CD14-positive monocyte (primary cell): Measurements from ENCODE around the gene MSANTD1. TPM values are rescaled to one million over a fixed set of nuclear protein-coding genes. Genes with fewer than 3 reads are reported as not detected.
A peak's percentile ranks its signal among the peaks of the same experiment; 100 is the strongest.

Source experiments
- DNase-seq, 3 donors: peaks; one replicate each; pipeline ENCODE4 v3.0.0-alpha.2; 2011 to 2022
- H2AFZ ChIP-seq: 2 replicates; pipeline ENCODE4 v1.6.0; 2012; ENCODE audit warnings: mild to moderate bottlenecking, low read depth, low read length, inconsistent platforms; ENCODE audit not compliant: insufficient read depth, poor library complexity, severe bottlenecking
- H3K27ac ChIP-seq, 2 donors: 1 replicate in 1 of 2; 2 replicates in 1 of 2; pipeline ENCODE4 v1.5.1; 2012 to 2013; ENCODE audit warnings: low read length in 2 of 2, control low read depth in 1 of 2, inconsistent platforms in 1 of 2, low read depth in 1 of 2, mild to moderate bottlenecking in 1 of 2
- H3K27me3 ChIP-seq, 2 donors: one replicate each; pipeline versions ENCODE4 v1.6.0 to v1.6.1; 2011 to 2013; ENCODE audit warnings: low read length in 2 of 2; ENCODE audit not compliant: control insufficient read depth in 2 of 2, insufficient read depth in 2 of 2
- H3K36me3 ChIP-seq, 2 donors: replicated peaks in 1 of 2; 1 replicate in 1 of 2; 2 replicates in 1 of 2; pipeline versions ENCODE4 v1.5.1 to v1.6.1; 2012 to 2013; ENCODE audit warnings: low read length in 2 of 2, control low read depth in 1 of 2, inconsistent platforms in 1 of 2, mild to moderate bottlenecking in 1 of 2; ENCODE audit not compliant: insufficient read depth in 2 of 2, control insufficient read depth in 1 of 2
- H3K4me1 ChIP-seq, 2 donors: 1 replicate in 1 of 2; 2 replicates in 1 of 2; pipeline versions ENCODE4 v1.5.1 to v1.6.1; 2012 to 2013; ENCODE audit warnings: low read length in 2 of 2, control low read depth in 1 of 2, inconsistent platforms in 1 of 2, mild to moderate bottlenecking in 1 of 2, moderate library complexity in 1 of 2; ENCODE audit not compliant: insufficient read depth in 2 of 2, control insufficient read depth in 1 of 2
- H3K4me2 ChIP-seq: replicated peaks from 2 replicates; pipeline ENCODE3; 2012; ENCODE audit warnings: low read length, moderate library complexity, mild to moderate bottlenecking; ENCODE audit not compliant: poor library complexity, severe bottlenecking; ENCODE audit errors: extremely low read depth
- H3K4me3 ChIP-seq, 3 experiments: fragments of 200-600 bp in 1 of 3; sonication (generic) in 1 of 3; replicated peaks in 1 of 3; 1 replicate in 2 of 3; 2 replicates in 1 of 3; pipeline ENCODE4 v1.5.1; 2011 to 2013; ENCODE audit warnings: low read length in 3 of 3, mild to moderate bottlenecking in 3 of 3, control low read depth in 2 of 3, low read depth in 2 of 3, inconsistent platforms in 1 of 3, moderate library complexity in 1 of 3
- H3K79me2 ChIP-seq: 2 replicates; pipeline ENCODE4 v1.6.0; 2012; ENCODE audit warnings: mild to moderate bottlenecking, control low read depth, inconsistent platforms, low read length, moderate library complexity; ENCODE audit not compliant: insufficient read depth
- H3K9ac ChIP-seq: 2 replicates; pipeline ENCODE4 v1.6.0; 2017; ENCODE audit warnings: low read length, mild to moderate bottlenecking; ENCODE audit not compliant: insufficient read depth, poor library complexity, severe bottlenecking
- H3K9me3 ChIP-seq, 2 donors: replicated peaks in 1 of 2; 1 replicate in 1 of 2; 2 replicates in 1 of 2; pipeline versions ENCODE4 v1.5.1 to v1.6.1; 2012 to 2013; ENCODE audit warnings: low read length in 2 of 2, control low read depth in 1 of 2; ENCODE audit not compliant: control insufficient read depth in 1 of 2, insufficient read depth in 1 of 2
- H4K20me1 ChIP-seq: 2 replicates; pipeline ENCODE4 v1.6.0; 2012; ENCODE audit warnings: mild to moderate bottlenecking, low read length, control low read depth, moderate library complexity; ENCODE audit not compliant: insufficient read depth
- H3K27ac Mint-ChIP-seq, 7 donors: one replicate each; pipeline ENCODE4 v1.8.0; 2020; ENCODE audit warnings: mild to moderate bottlenecking in 7 of 7, mixed read lengths in 7 of 7, moderate library complexity in 6 of 7, inconsistent platforms in 2 of 7
- H3K27me3 Mint-ChIP-seq, 3 donors: one replicate each; pipeline ENCODE4 v1.8.0; 2021 to 2022; ENCODE audit warnings: low read depth in 3 of 3, mild to moderate bottlenecking in 3 of 3, mixed read lengths in 3 of 3, moderate library complexity in 3 of 3, inconsistent platforms in 1 of 3
- H3K36me3 Mint-ChIP-seq, 2 donors: one replicate each; pipeline ENCODE4 v1.8.0; 2020; ENCODE audit warnings: mixed read lengths in 2 of 2, inconsistent platforms in 1 of 2, mild to moderate bottlenecking in 1 of 2
- H3K4me1 Mint-ChIP-seq: one replicate; pipeline ENCODE4 v1.8.0; 2020; ENCODE audit warnings: mild to moderate bottlenecking, mixed read lengths
- H3K4me3 Mint-ChIP-seq, 2 donors: one replicate each; pipeline ENCODE4 v1.8.0; 2020; ENCODE audit warnings: mild to moderate bottlenecking in 2 of 2, mixed read lengths in 2 of 2, moderate library complexity in 1 of 2
- H3K9me3 Mint-ChIP-seq, 7 donors: one replicate each; pipeline ENCODE4 v1.8.0; 2020 to 2022; ENCODE audit warnings: mixed read lengths in 7 of 7, mild to moderate bottlenecking in 6 of 7, moderate library complexity in 6 of 7, inconsistent platforms in 2 of 7
- WGBS: methylation state at CpG from one replicate; pipeline ENCODE4 v1.1.5; 2013; ENCODE audit warnings: missing lambda C conversion rate; ENCODE audit not compliant: insufficient coverage; 5-methylcytosine and 5-hydroxymethylcytosine counted together
- intact Hi-C, 2 donors: fragments of 100-400 bp; cut with micrococcal nuclease; formaldehyde crosslinking; loops; one replicate each; pipeline versions ENCODE4 v1.15.0 to v1.15.1; 2023
- polyA plus RNA-seq, 3 donors: library from polyadenylated mRNA; depleted of rRNA in 1 of 3; unstranded in 2 of 3; stranded (reverse) in 1 of 3; fragments of 300-500 nt in 2 of 3; fragments of >200 nt in 1 of 3; fragmentation: Illumina TruSeq in 2 of 3; gene quantifications; 1 replicate in 2 of 3; 2 replicates in 1 of 3; pipeline ENCODE4 v1.2.3, GENCODE V29; 2012 to 2021
- TF ChIP-seq, protein P1 (sequence below): fragments of 200-600 bp; IDR thresholded peaks from one replicate; pipeline ENCODE4 v1.8.0; 2022; ENCODE audit warnings: antibody characterized with exemption, mild to moderate bottlenecking

Gene MSANTD1
- polyA plus RNA-seq, 3 donors = 0.52 TPM; not detected in 2

DNA sequence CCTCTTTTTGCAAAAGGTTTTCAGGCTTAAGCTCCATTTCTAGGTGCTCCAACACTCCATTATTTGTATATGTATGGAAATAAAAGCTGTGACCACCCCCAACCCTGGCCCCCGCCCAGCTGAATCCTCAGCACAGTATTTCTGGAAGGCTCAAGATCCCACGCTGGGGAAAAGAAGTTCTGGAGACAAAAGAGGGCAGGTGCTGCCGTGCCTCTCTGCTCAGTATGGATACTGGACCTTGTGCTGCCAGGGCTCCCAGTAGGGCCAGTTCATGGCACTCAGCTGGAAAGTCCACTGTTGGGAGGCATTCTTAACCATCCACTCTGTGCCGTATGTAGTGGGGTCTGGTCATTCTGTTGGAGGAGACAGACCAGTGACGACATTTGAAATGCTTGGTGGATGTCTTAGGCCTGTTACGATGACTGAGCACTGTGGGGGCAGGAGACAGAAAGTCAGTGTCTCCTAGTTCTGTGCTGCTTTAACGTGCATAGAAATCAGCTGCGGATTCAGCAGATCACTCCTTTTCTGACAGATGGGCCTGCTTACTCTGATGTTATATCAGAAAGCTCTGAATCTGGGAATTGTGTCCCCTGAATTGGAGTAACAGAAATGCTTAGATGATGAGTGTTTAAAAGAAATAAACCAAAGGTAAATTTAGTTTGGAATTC lies 48.4 kb upstream of the MSANTD1 start:
- peaks cover 0 to 2% (median 0%) of the 10 kb centered on the region in 3 donors for H3K27me3 Mint-ChIP-seq
- no peaks in the 10 kb centered on the region for H3K9me3 Mint-ChIP-seq
- Histone ChIP-seq H3K4me3 (no peak overlapping the region), H3K4me2 (no peak overlapping the region), H3K27me3 (no peaks in the 10 kb centered on the region), H3K36me3 (peaks cover 52 to 76% of the 10 kb centered on the region in 2 donors), H3K4me1 (peaks cover 21 to 25% of the 10 kb centered on the region in 2 donors), H3K79me2 (no peaks in the 10 kb centered on the region), H3K27ac (no peak overlapping the region), H3K9me3 (no peaks in the 10 kb centered on the region), H3K9ac (no peak overlapping the region), H2AFZ (no peak overlapping the region), H4K20me1 (peaks cover 11% of the 10 kb centered on the region)
- intact Hi-C loops = no loop called here
- peak overlapping the region in 4 of 7 donors; percentile 21 to 98 (median 74) for H3K27ac Mint-ChIP-seq
- H3K36me3 Mint-ChIP-seq = peaks cover 72 to 82% of the 10 kb centered on the region in 2 donors
- no peak for DNase-seq
- H3K4me3 Mint-ChIP-seq = no peak overlapping the region
- 95% methylated on average over 7 of the region's 8 CpGs for WGBS
- peaks cover 32% of the 10 kb centered on the region for H3K4me1 Mint-ChIP-seq
- TF ChIP-seq, protein P1, sequence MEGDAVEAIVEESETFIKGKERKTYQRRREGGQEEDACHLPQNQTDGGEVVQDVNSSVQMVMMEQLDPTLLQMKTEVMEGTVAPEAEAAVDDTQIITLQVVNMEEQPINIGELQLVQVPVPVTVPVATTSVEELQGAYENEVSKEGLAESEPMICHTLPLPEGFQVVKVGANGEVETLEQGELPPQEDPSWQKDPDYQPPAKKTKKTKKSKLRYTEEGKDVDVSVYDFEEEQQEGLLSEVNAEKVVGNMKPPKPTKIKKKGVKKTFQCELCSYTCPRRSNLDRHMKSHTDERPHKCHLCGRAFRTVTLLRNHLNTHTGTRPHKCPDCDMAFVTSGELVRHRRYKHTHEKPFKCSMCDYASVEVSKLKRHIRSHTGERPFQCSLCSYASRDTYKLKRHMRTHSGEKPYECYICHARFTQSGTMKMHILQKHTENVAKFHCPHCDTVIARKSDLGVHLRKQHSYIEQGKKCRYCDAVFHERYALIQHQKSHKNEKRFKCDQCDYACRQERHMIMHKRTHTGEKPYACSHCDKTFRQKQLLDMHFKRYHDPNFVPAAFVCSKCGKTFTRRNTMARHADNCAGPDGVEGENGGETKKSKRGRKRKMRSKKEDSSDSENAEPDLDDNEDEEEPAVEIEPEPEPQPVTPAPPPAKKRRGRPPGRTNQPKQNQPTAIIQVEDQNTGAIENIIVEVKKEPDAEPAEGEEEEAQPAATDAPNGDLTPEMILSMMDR = no peak

DNA sequence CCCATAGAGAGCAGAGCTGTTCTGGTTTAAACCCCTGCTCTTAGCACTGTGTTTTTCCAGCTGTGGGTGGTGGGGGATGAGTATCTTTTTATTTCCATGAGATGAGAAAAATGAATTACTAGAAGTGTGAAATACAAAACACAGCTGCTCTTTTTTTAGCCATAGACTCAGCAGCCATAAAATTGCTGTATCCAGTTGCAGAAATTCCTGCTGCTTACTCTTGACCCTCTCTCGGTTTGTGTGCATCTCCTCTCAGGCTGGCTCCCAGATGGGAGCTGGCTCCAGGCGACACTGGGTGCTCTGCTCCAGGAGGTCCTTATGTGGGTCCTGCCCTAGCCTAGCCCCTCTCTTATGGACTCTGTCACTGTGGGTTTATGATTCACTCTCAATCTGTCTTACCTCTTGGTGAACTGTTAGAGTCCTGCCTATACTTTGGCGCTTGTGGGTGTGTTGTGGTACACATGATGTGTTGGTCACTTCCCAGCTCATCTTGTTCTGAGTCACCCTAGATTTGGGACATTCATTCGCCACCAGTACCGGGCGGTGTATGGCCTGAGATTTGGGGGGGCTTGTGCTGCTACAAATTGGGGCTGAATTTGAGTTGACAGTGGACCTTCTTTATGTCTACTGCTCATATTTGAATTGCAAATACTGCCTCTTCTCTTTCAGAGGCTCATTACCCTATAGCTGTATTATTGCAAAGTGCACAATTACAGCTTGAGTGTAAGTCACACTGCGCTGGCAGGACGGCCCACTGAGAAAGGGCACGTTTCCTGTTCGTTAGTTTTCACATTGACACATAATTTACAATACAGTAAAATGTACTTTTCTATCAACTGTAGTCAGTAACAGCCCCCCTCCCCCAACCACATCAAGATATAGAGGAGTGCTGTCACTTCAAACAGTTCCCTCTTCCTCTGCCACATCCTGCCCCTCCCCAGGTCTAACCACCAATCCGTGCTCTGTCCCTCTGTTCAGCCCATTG lies 46.9 kb upstream of the MSANTD1 start:
- Histone ChIP-seq H3K9ac (peak overlapping the region; percentile 45), H4K20me1 (peaks cover 11% of the 10 kb centered on the region), H2AFZ (no peak overlapping the region), H3K36me3 (peaks cover 50 to 74% of the 10 kb centered on the region in 2 donors), H3K9me3 (no peaks in the 10 kb centered on the region), H3K79me2 (no peaks in the 10 kb centered on the region), H3K4me1 (peaks cover 21 to 25% of the 10 kb centered on the region in 2 donors), H3K4me2 (no peak overlapping the region), H3K4me3 (no peak overlapping the region), H3K27ac (peak overlapping the region; percentile 25 to 82), H3K27me3 (no peaks in the 10 kb centered on the region)
- peak overlapping the region; percentile 58 to 98 (median 91) for H3K27ac Mint-ChIP-seq
- intact Hi-C loops = loop anchor here in 1 of 2 donors (2.0 kb wide), 2 partner anchors 23 to 91 kb away; partner anchors contain the start of gene RGS12
- WGBS = 65% methylated on average over 2 of the region's 11 CpGs
- peak; percentile 67 to 83 (median 76) for DNase-seq
- H3K4me1 Mint-ChIP-seq = peaks cover 32% of the 10 kb centered on the region
- TF ChIP-seq, protein P1 = no peak
- peaks cover 0 to 2% (median 0%) of the 10 kb centered on the region in 3 donors for H3K27me3 Mint-ChIP-seq
- peak overlapping the region in 1 of 2 donors; percentile 47 for H3K4me3 Mint-ChIP-seq
- H3K36me3 Mint-ChIP-seq = peaks cover 70 to 78% of the 10 kb centered on the region in 2 donors
- H3K9me3 Mint-ChIP-seq = no peaks in the 10 kb centered on the region
